HEK293T (cell line): ENCODE data around the gene TGFB2.

Source experiments
- SP1 ChIP-seq: fragments of 450-650 bp; IDR thresholded peaks from 2 replicates; pipeline ENCODE4 v1.6.1; 2017
- ZNF384 ChIP-seq: fragments of 450-650 bp; IDR thresholded peaks from 2 replicates; pipeline ENCODE4 v1.6.1; 2016

DNA sequence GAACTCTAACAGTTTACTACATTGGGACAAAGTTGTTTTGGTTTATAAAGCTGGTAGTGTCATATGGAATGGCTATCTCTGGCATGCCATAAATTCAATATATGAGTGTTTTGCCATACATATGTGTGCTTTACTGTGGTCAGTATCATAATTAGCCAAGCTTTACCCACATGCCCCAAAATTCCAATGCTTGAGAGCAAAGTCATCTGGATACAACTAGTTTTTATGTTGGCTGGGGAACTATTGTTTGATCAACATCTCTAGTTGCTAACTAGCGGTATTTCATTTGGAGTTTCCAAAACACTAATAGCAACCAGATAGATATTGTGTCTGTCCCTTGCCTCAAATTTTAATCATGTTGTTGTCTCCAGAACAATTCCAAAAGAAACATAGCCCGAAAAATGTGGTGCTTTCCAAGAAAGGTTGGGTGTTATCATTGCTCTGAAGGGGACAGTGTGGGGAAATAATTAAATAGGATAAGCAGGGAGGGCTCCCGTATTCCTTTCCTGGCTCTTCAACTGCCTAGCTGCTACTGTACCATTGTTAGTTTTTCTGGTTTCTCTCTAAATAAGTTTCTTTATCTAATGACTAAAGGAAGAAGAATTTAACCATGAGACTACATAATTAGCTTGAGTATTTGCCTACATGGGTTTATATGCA, 136.1 kb downstream of the TGFB2 start:
- TF ChIP-seq ZNF384 (no peak), SP1 (no peak)
